GM12878 (cell line): Measurements from ENCODE around the gene KCNAB3. TPM values are rescaled to one million over a fixed set of nuclear protein-coding genes. Genes with fewer than 3 reads are reported as not detected.
A peak's percentile ranks its signal among the peaks of the same experiment; 100 is the strongest.

Experiments used
- ATAC-seq: fragments of 200-7000 bp; cut with Tn5 transposase; 3 replicates; pipeline ENCODE4 v1.9.1; 2020; ENCODE audit warnings: mild to moderate bottlenecking, moderate library complexity
- BruUV-seq: library from RNA; stranded (reverse); fragments of 400-500 nt; replicated peaks from 2 replicates; lab custom pipeline; 2021; lab: Mats Ljungman, UMichigan
- CTCF ChIA-PET: fragments of 300-600 bp; sonication (Branson Sonifier 250); formaldehyde crosslinking; extraction: SDS; loops from one replicate; lab custom pipeline; 2021; ENCODE audit warnings: inconsistent platforms; lab: Yijun Ruan, JAX
- POLR2A ChIA-PET: fragments of 350-600 bp; formaldehyde crosslinking; extraction: SDS; loops from one replicate; lab custom pipeline; 2021; ENCODE audit warnings: inconsistent platforms; lab: Charles Lee
- RAD21 ChIA-PET: fragments of 300-600 bp; sonication (Branson Sonifier 250); formaldehyde crosslinking; loops from one replicate; lab custom pipeline; 2023; ENCODE audit warnings: antibody characterized with exemption; ENCODE audit not compliant: unreplicated experiment; lab: Charles Lee
- SMC1A ChIA-PET: fragments of 300-600 bp; sonication (Branson Sonifier 250); formaldehyde crosslinking; loops from one replicate; lab custom pipeline; 2023; ENCODE audit not compliant: unreplicated experiment, uncharacterized antibody; lab: Charles Lee
- DNase-seq: peaks from one replicate; pipeline ENCODE4 v3.0.0-alpha.2; 2011; ENCODE audit warnings: low read depth, low spot score
- FAIRE-seq: peaks from 3 replicates; lab custom pipeline; 2011; peaks lifted over from hg19 to GRCh38; lab: Jason Lieb, UNC
- H2AFZ ChIP-seq: 2 replicates; pipeline ENCODE4 v1.6.0; 2011; ENCODE audit warnings: low read depth, low read length, control low read depth; ENCODE audit not compliant: control insufficient read depth
- H3K27ac ChIP-seq: 2 replicates; pipeline ENCODE4 v1.5.1; 2011; ENCODE audit warnings: control low read depth; ENCODE audit not compliant: control insufficient read depth, insufficient read depth
- H3K27me3 ChIP-seq, 2 experiments: replicated peaks in 1 of 2; 2 replicates each; pipeline versions ENCODE4 v1.6.0 to v1.6.1; 2011; ENCODE audit warnings: low read length in 1 of 2; ENCODE audit not compliant: control insufficient read depth in 2 of 2, insufficient read depth in 2 of 2
- H3K36me3 ChIP-seq, 2 experiments: 2 replicates each; pipeline ENCODE4 v1.5.1; 2011; ENCODE audit warnings: low read length in 1 of 2; ENCODE audit not compliant: control insufficient read depth in 2 of 2, insufficient read depth in 2 of 2
- H3K4me1 ChIP-seq: 2 replicates; pipeline ENCODE4 v1.6.1; 2011; ENCODE audit warnings: mild to moderate bottlenecking, low read length, moderate library complexity, mixed read lengths; ENCODE audit not compliant: control insufficient read depth, insufficient read depth
- H3K4me2 ChIP-seq: 2 replicates; pipeline ENCODE4 v1.6.0; 2011; ENCODE audit warnings: control low read depth; ENCODE audit not compliant: control insufficient read depth, insufficient read depth
- H3K4me3 ChIP-seq: fragments of 200-600 bp; sonication (generic); 2 replicates; pipeline ENCODE4 v1.5.1; 2016
- H3K79me2 ChIP-seq: 2 replicates; pipeline ENCODE4 v1.6.0; 2011; ENCODE audit warnings: low read length; ENCODE audit not compliant: control insufficient read depth, insufficient read depth
- H3K9ac ChIP-seq: 2 replicates; pipeline ENCODE4 v1.8.0; 2011; ENCODE audit warnings: low read length, control low read depth, mixed read lengths; ENCODE audit not compliant: control insufficient read depth, insufficient read depth
- H3K9me3 ChIP-seq: replicated peaks from 3 replicates; pipeline ENCODE4 v1.5.1; 2011; ENCODE audit warnings: mild to moderate bottlenecking, low read length; ENCODE audit not compliant: control insufficient read depth, insufficient read depth
- H4K20me1 ChIP-seq: 2 replicates; pipeline ENCODE4 v1.6.0; 2011; ENCODE audit not compliant: control insufficient read depth, insufficient read depth
- ATF3 ChIP-seq: IDR thresholded peaks from 2 replicates; pipeline ENCODE4 v1.6.1; 2011; ENCODE audit warnings: low read depth, mild to moderate bottlenecking, low read length, moderate library complexity, borderline replicate concordance; ENCODE audit errors: extremely low read depth
- BACH1 ChIP-seq: fragments of 450-650 bp; IDR thresholded peaks from 2 replicates; pipeline ENCODE4 v1.6.1; 2017; ENCODE audit warnings: mild to moderate bottlenecking, borderline replicate concordance
- BCL11A ChIP-seq: IDR thresholded peaks from 2 replicates; pipeline ENCODE4 v1.6.1; 2011; ENCODE audit warnings: low read depth, low read length
- CHD2 ChIP-seq: IDR thresholded peaks from 2 replicates; pipeline ENCODE4 v1.6.1; 2011; ENCODE audit warnings: low read depth, low read length, improper control_type of control experiment, borderline replicate concordance
- CREB1 ChIP-seq: IDR thresholded peaks from 2 replicates; pipeline ENCODE4 v1.6.1; 2012; ENCODE audit warnings: low read depth, mild to moderate bottlenecking, inconsistent platforms
- EED ChIP-seq: sonication (generic); IDR thresholded peaks from 2 replicates; pipeline ENCODE4 v1.6.1; 2016; ENCODE audit warnings: antibody characterized with exemption, low read depth
- FOXK2 ChIP-seq: fragments of 450-650 bp; IDR thresholded peaks from 2 replicates; pipeline ENCODE4 v1.6.1; 2017; ENCODE audit warnings: mild to moderate bottlenecking, moderate library complexity
- GATAD2B ChIP-seq: fragments of 450-650 bp; conservative IDR thresholded peaks from 2 replicates; pipeline ENCODE4 v1.6.1; 2017; ENCODE audit warnings: low read depth, mild to moderate bottlenecking, moderate library complexity
- LARP7 ChIP-seq: fragments of 450-650 bp; IDR thresholded peaks from 2 replicates; pipeline ENCODE4 v1.6.1; 2017; ENCODE audit warnings: mild to moderate bottlenecking
- NBN ChIP-seq: fragments of 450-650 bp; IDR thresholded peaks from 2 replicates; pipeline ENCODE4 v1.6.1; 2016
- NR2F1 ChIP-seq: fragments of 450-650 bp; conservative IDR thresholded peaks from 2 replicates; pipeline ENCODE4 v1.6.1; 2017; ENCODE audit warnings: mild to moderate bottlenecking
- RB1 ChIP-seq: fragments of 450-650 bp; formaldehyde crosslinking; IDR thresholded peaks from 2 replicates; pipeline ENCODE4 v1.6.1; 2017; ENCODE audit warnings: mild to moderate bottlenecking, borderline replicate concordance
- RELB ChIP-seq: fragments of 450-650 bp; IDR thresholded peaks from 2 replicates; pipeline ENCODE4 v1.6.1; 2017; ENCODE audit warnings: low read depth, mild to moderate bottlenecking, moderate library complexity
- SREBF1 ChIP-seq: IDR thresholded peaks from 2 replicates; pipeline ENCODE4 v1.6.1; 2012; ENCODE audit warnings: mild to moderate bottlenecking, low read length
- ZNF687 ChIP-seq: fragments of 450-650 bp; IDR thresholded peaks from 2 replicates; pipeline ENCODE4 v1.6.1; 2017; ENCODE audit warnings: mild to moderate bottlenecking, moderate library complexity
- whole genome bisulfite sequencing: methylation state at CpG from one replicate; pipeline ENCODE4 v1.1.6; 2016; ENCODE audit warnings: low lambda C conversion rate; ENCODE audit not compliant: insufficient replicate concordance, insufficient coverage; ENCODE audit errors: missing lambda C conversion rate; 5-methylcytosine and 5-hydroxymethylcytosine counted together
- in situ Hi-C: fragments of 300-500 bp; cut with MboI; formaldehyde crosslinking; loops from 9 replicates; pipeline ENCODE4 v1.14.3; 2018; ENCODE audit warnings: mixed read lengths
- intact Hi-C: fragments of 100-400 bp; cut with micrococcal nuclease; formaldehyde crosslinking; loops from one replicate; pipeline ENCODE4 v1.14.2; 2022; ENCODE audit not compliant: unreplicated experiment
- polyA plus RNA-seq, 11 experiments: library from polyadenylated mRNA; depleted of rRNA in 4 of 11; unstranded in 6 of 11; stranded (reverse) in 5 of 11; fragments of >200 nt; fragmentation: Nextera tagmentation in 4 of 11; fragmentation: Illumina TruSeq in 1 of 11; extraction: Ambion mirVana in 4 of 11; extraction: Trizol in 1 of 11; gene quantifications; 1 replicate in 1 of 11; 2 replicates in 10 of 11; pipeline versions ENCODE4 v1.2.1 to v1.2.3, GENCODE V29; 2011 to 2016; ENCODE audit warnings: inconsistent platforms in 2 of 11, missing spikeins in 2 of 11, low read depth in 1 of 11
- total RNA-seq, 4 experiments: library from RNA; depleted of rRNA in 3 of 4; stranded (reverse); fragments of >200 nt in 3 of 4; fragmentation: Illumina TruSeq in 1 of 4; extraction: Trizol in 1 of 4; gene quantifications; 2 replicates each; pipeline versions ENCODE4 v1.2.1 to v1.2.3, GENCODE V29; 2013 to 2021

The KCNAB3 gene
- total and polyA plus RNA-seq, 10 of the 15 experiments (the other 5 are each of a cell fraction or from before 2014, with no cell fraction given): 0.22 to 7.9 (median 1.8) TPM

- TF ChIP-seq RELB (no peak), FOXK2 (no peak), BACH1 (no peak), SREBF1 (no peak), BCL11A (no peak), RB1 (no peak), EED (no peak), ATF3 (no peak)
Observed at GRCh38 chr17:7887038-7887481, 42.6 kb downstream of the KCNAB3 start (continued).

GRCh38 chr17:7886227-7887037, 43.2 kb downstream of the KCNAB3 start:
- ChIA-PET POLR2A (interaction anchor here (0.8 to 1.3 kb wide), 6 partner anchors 26 to 335 kb away, joined by 3 to 11 read pairs (median 4); partner anchors contain the start of genes CNTROB, CYB5D1, KDM6B and NAA38), RAD21 (interaction anchor here (1.0 to 1.5 kb wide), 7 partner anchors 22 to 172 kb away, joined by 3 to 6 read pairs (median 4); partner anchors contain the start of gene NAA38), SMC1A (no interaction called here), CTCF (interaction anchor here (0.8 to 1.7 kb wide), 7 partner anchors 16 to 102 kb away, joined by 3 to 6 read pairs (median 5); partner anchors contain the start of gene NAA38)
- Histone ChIP-seq H3K36me3 (peaks cover 6 to 7% of the 10 kb centered on the region in 2 experiments; a peak in 3 of 4 replicates), H3K79me2 (peaks cover 45% of the 10 kb centered on the region), H3K4me3 (peak overlapping the region; percentile 88), H3K27me3 (no peaks in the 10 kb centered on the region), H2AFZ (peak overlapping the region; percentile 41), H3K9ac (peak overlapping the region; percentile 87), H3K9me3 (no peaks in the 10 kb centered on the region), H3K4me1 (peaks cover 13% of the 10 kb centered on the region), H3K4me2 (peak overlapping the region; percentile 96), H3K27ac (peak overlapping the region; percentile 91), H4K20me1 (no peaks in the 10 kb centered on the region)
- ATAC-seq: peak; percentile 10
- peak; percentile 7 for FAIRE-seq
- 3% methylated on average over 26 of the region's 30 CpGs for WGBS
- intact Hi-C loops (no loop called here), in situ Hi-C loops (no loop called here)
- BruUV-seq: no TSS peak
- no peak for DNase-seq
- TF ChIP-seq NR2F1 (0 out of 2 replicates have a peak, but pooled peaks have one; percentile 48), CHD2 (no peak), GATAD2B (no peak), CREB1 (no peak), ZNF687 (0 out of 2 replicates have a peak, but pooled peaks have one; percentile 10), BACH1 (0 out of 2 replicates have a peak, but pooled peaks have one; percentile 23), NBN (no peak), LARP7 (0 out of 2 replicates have a peak, but pooled peaks have one; percentile 4)
